GM12891 (cell line): ENCODE data around the gene WLS.
"Not testable (repeated sequence)": the region's sequence is repeated elsewhere in the genome, so short reads cannot be mapped to it uniquely, and the experiment has no call there.

Source experiments
- DNase-seq: peaks from one replicate; pipeline ENCODE4 v3.0.0; 2011; ENCODE audit warnings: low spot score; ENCODE audit not compliant: insufficient read length
- FAIRE-seq: peaks from 2 replicates; lab custom pipeline; 2011; peaks lifted over from hg19 to GRCh38; lab: Jason Lieb, UNC
- PAX5 ChIP-seq: IDR thresholded peaks from 2 replicates; pipeline ENCODE4 v1.6.1; 2011; ENCODE audit warnings: low read length, moderate library complexity, mild to moderate bottlenecking; ENCODE audit not compliant: insufficient read depth, severe bottlenecking
- POLR2A ChIP-seq: IDR thresholded peaks from 2 replicates; pipeline ENCODE4 v1.6.1; 2011; ENCODE audit warnings: low read depth, low read length, control low read depth
- POLR2AphosphoS5 ChIP-seq: IDR thresholded peaks from 2 replicates; pipeline ENCODE4 v1.6.1; 2011; ENCODE audit warnings: low read depth, low read length, control low read depth
- POU2F2 ChIP-seq: IDR thresholded peaks from 2 replicates; pipeline ENCODE4 v1.6.1; 2011; ENCODE audit warnings: low read depth, mild to moderate bottlenecking, control low read depth, low read length, moderate library complexity
- SPI1 ChIP-seq: IDR thresholded peaks from 2 replicates; pipeline ENCODE4 v1.6.1; 2011; ENCODE audit warnings: low read depth, low read length, control low read depth
- TAF1 ChIP-seq: IDR thresholded peaks from 2 replicates; pipeline ENCODE4 v1.6.1; 2011; ENCODE audit warnings: low read depth, low read length, control low read depth

Gene WLS

GRCh38 chr1:68188060-68188538 is 44.2 kb downstream of the WLS start:
- FAIRE-seq (no peak), DNase-seq (no peak)
- no peak for TF ChIP-seq POLR2AphosphoS5
- no peak for TF ChIP-seq TAF1
- no peak for TF ChIP-seq PAX5
- TF ChIP-seq POU2F2 = no peak
- no peak for TF ChIP-seq POLR2A
- no peak for TF ChIP-seq SPI1

GRCh38 chr1:68185743-68186142 is 46.6 kb downstream of the WLS start:
- FAIRE-seq (no peak), DNase-seq (no peak)
- TF ChIP-seq POU2F2 (no peak), PAX5 (no peak), POLR2A (no peak), POLR2AphosphoS5 (no peak), SPI1 (no peak), TAF1 (no peak)

- no peak for FAIRE-seq
- TF ChIP-seq POLR2A (no peak), SPI1 (no peak), TAF1 (no peak), POU2F2 (no peak), POLR2AphosphoS5 (no peak), PAX5 (no peak)
- no peak for DNase-seq
Observed at GRCh38 chr1:68183895-68184294, 48.4 kb downstream of the WLS start.

GRCh38 chr1:68181165-68181556 is 51.2 kb downstream of the WLS start:
- FAIRE-seq (no peak), DNase-seq (no peak)
- TF ChIP-seq POU2F2 = no peak
- TF ChIP-seq TAF1 = no peak
- no peak for TF ChIP-seq POLR2A
- TF ChIP-seq PAX5 = no peak
- no peak for TF ChIP-seq POLR2AphosphoS5
- TF ChIP-seq SPI1 = no peak

GRCh38 chr1:68180441-68181164 is 51.7 kb downstream of the WLS start:
- no peak for DNase-seq
- no peak for FAIRE-seq
- TF ChIP-seq POU2F2 = no peak
- TF ChIP-seq SPI1 = peak; percentile 83
- no peak for TF ChIP-seq POLR2AphosphoS5
- no peak for TF ChIP-seq PAX5
- TF ChIP-seq POLR2A = no peak
- no peak for TF ChIP-seq TAF1

GRCh38 chr1:68178821-68179490 is 53.4 kb downstream of the WLS start:
- DNase-seq (no peak), FAIRE-seq (no peak)
- TF ChIP-seq PAX5 = no peak
- TF ChIP-seq POLR2A = no peak
- no peak for TF ChIP-seq SPI1
- no peak for TF ChIP-seq POLR2AphosphoS5
- TF ChIP-seq POU2F2 = no peak
- no peak for TF ChIP-seq TAF1

- DNase-seq (no peak), FAIRE-seq (no peak)
- TF ChIP-seq SPI1 (no peak), POLR2AphosphoS5 (no peak), TAF1 (no peak), POU2F2 (no peak), PAX5 (no peak), POLR2A (no peak)
Observed at GRCh38 chr1:68175621-68176398, 56.5 kb downstream of the WLS start.

- no peak for FAIRE-seq
- TF ChIP-seq POLR2AphosphoS5 (no peak), POU2F2 (no peak), PAX5 (no peak), SPI1 (no peak), TAF1 (no peak), POLR2A (no peak)
- DNase-seq = no peak
Observed at GRCh38 chr1:68174738-68175113, 57.6 kb downstream of the WLS start.

- TF ChIP-seq PAX5 = no peak
- TF ChIP-seq POLR2AphosphoS5 = no peak
- TF ChIP-seq POLR2A = no peak
- no peak for TF ChIP-seq POU2F2
- no peak for TF ChIP-seq SPI1
- TF ChIP-seq TAF1 = no peak
- DNase-seq = no peak
- no peak for FAIRE-seq
Observed at GRCh38 chr1:68173936-68174737, 58.2 kb downstream of the WLS start.

GRCh38 chr1:68173283-68173935 is 58.9 kb downstream of the WLS start:
- FAIRE-seq (no peak), DNase-seq (no peak)
- TF ChIP-seq TAF1 (no peak), SPI1 (no peak), PAX5 (no peak), POLR2A (no peak), POLR2AphosphoS5 (no peak), POU2F2 (no peak)

- not testable (repeated sequence) for DNase-seq, FAIRE-seq
Observed at GRCh38 chr1:68171795-68172194, 60.5 kb downstream of the WLS start.
